Brain pericyte (primary cell): Measurements from ENCODE around the gene DNAJC1.

Source experiments
- DNase-seq: peaks from one replicate; pipeline ENCODE4 v3.0.0-alpha.2; 2012; ENCODE audit warnings: low read depth, low spot score

DNAJC1 gene

GRCh38 chr10:21769041-21769440, 234.5 kb downstream of the DNAJC1 start:
- DNase-seq: no peak

- DNase-seq: no peak
These were observed 238.9 kb downstream of the DNAJC1 start for GRCh38 chr10:21764466-21765189.

- DNase-seq: no peak
These were observed 243.2 kb downstream of the DNAJC1 start for GRCh38 chr10:21760332-21760731.

GRCh38 chr10:21759232-21759631, 244.3 kb downstream of the DNAJC1 start:
- no peak for DNase-seq

- no peak for DNase-seq
These were observed 244.8 kb downstream of the DNAJC1 start for GRCh38 chr10:21758696-21759095.

- DNase-seq: no peak
These were observed 245.3 kb downstream of the DNAJC1 start for GRCh38 chr10:21758239-21758638.

GRCh38 chr10:21757185-21757901, 246.2 kb downstream of the DNAJC1 start:
- DNase-seq: no peak

- DNase-seq: no peak
These were observed 246.8 kb downstream of the DNAJC1 start for GRCh38 chr10:21756707-21757106.

- DNase-seq: no peak
These were observed 249.0 kb downstream of the DNAJC1 start for GRCh38 chr10:21754410-21755011.

- DNase-seq: no peak
These were observed 249.8 kb downstream of the DNAJC1 start for GRCh38 chr10:21753497-21754270.

GRCh38 chr10:21751341-21752310, 251.9 kb downstream of the DNAJC1 start:
- DNase-seq: no peak

- DNase-seq: no peak
These were observed 253.1 kb downstream of the DNAJC1 start for GRCh38 chr10:21750424-21750823.

- no peak for DNase-seq
These were observed 253.7 kb downstream of the DNAJC1 start for GRCh38 chr10:21749788-21750187.

GRCh38 chr10:21747809-21748208, 255.7 kb downstream of the DNAJC1 start:
- DNase-seq: no peak

- no peak for DNase-seq
These were observed 257.4 kb downstream of the DNAJC1 start for GRCh38 chr10:21746118-21746517.

- DNase-seq: no peak
These were observed 259.3 kb downstream of the DNAJC1 start for GRCh38 chr10:21744223-21744622.

GRCh38 chr10:21742740-21743412, 260.7 kb downstream of the DNAJC1 start:
- DNase-seq: no peak

- no peak for DNase-seq
These were observed 262.5 kb downstream of the DNAJC1 start for GRCh38 chr10:21740989-21741388.

- DNase-seq: no peak
These were observed 266.4 kb downstream of the DNAJC1 start for GRCh38 chr10:21737106-21737505.

- DNase-seq: no peak
These were observed 269.8 kb downstream of the DNAJC1 start for GRCh38 chr10:21733710-21734109.
